Suprapubic skin (tissue), 4 donors: Measurements from ENCODE around the gene SH2B3.

Source experiments
- EP300 ChIP-seq: sonication (generic); formaldehyde crosslinking; IDR thresholded peaks from one replicate; pipeline ENCODE4 v1.6.1; 2017; ENCODE audit warnings: antibody characterized with exemption
- POLR2AphosphoS5 ChIP-seq, 3 donors: sonication (generic); formaldehyde crosslinking; IDR thresholded peaks; one replicate each; pipeline ENCODE4 v1.6.1; 2017; ENCODE audit warnings: antibody characterized with exemption in 3 of 3
- TF ChIP-seq, protein P1 (sequence below), 2 donors: fragments of 200-600 bp in 1 of 2; fragments of 450-650 bp in 1 of 2; sonication (generic) in 1 of 2; IDR thresholded peaks; one replicate each; pipeline ENCODE4 v1.5.1; 2016 to 2019; ENCODE audit warnings: antibody characterized with exemption in 2 of 2, mild to moderate bottlenecking in 1 of 2, moderate library complexity in 1 of 2

DNA sequence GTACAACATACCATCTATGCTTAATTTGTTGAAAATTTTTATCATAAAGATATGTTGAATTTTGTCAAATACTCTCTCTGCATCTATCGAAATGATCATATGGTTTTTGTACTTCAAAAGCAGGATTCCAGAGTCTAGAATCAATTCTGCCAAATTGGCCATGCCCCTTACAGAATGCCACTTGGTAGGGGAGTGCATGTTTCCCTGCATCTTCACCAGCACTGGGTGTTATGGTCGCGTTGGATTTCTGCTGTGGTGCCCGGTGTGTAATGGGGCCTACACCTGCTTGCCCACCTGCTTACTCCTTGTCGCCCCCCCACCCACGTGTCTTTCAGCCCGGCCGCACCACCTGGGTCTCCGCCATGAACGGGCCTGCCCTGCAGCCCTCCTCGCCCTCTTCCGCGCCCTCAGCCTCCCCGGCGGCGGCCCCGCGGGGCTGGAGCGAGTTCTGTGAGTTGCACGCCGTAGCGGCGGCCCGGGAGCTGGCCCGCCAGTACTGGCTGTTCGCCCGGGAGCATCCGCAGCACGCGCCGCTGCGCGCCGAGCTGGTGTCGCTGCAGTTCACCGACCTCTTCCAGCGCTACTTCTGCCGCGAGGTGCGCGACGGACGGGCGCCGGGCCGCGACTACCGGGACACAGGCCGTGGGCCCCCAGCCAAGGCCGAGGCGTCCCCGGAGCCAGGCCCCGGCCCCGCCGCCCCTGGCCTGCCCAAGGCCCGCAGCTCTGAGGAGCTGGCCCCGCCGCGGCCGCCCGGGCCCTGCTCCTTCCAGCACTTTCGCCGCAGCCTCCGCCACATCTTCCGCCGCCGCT, 12.3 kb downstream of the SH2B3 start:
- TF ChIP-seq POLR2AphosphoS5 (IDR thresholded peaks at IDR 0.05) (no peak), EP300 (no peak)
- TF ChIP-seq, protein P1, sequence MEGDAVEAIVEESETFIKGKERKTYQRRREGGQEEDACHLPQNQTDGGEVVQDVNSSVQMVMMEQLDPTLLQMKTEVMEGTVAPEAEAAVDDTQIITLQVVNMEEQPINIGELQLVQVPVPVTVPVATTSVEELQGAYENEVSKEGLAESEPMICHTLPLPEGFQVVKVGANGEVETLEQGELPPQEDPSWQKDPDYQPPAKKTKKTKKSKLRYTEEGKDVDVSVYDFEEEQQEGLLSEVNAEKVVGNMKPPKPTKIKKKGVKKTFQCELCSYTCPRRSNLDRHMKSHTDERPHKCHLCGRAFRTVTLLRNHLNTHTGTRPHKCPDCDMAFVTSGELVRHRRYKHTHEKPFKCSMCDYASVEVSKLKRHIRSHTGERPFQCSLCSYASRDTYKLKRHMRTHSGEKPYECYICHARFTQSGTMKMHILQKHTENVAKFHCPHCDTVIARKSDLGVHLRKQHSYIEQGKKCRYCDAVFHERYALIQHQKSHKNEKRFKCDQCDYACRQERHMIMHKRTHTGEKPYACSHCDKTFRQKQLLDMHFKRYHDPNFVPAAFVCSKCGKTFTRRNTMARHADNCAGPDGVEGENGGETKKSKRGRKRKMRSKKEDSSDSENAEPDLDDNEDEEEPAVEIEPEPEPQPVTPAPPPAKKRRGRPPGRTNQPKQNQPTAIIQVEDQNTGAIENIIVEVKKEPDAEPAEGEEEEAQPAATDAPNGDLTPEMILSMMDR (IDR thresholded peaks at IDR 0.05) = no peak
